ENCODE data around the gene ALDH4A1. TPM values are rescaled to one million over a fixed set of nuclear protein-coding genes. Genes with fewer than 3 reads are reported as not detected.

ALDH4A1 gene
- total and polyA plus RNA-seq, 9 of the 15 experiments (the other 6 are each of a cell fraction or from before 2014, with no cell fraction given) = 0.27 to 31.4 (median 16.6) TPM

GRCh38 chr1:18913065-18913835, 10.9 kb upstream of the ALDH4A1 start (continued):
- no peak for TF ChIP-seq FOXK1 (CRISPR knock-in tag; IDR thresholded peaks at IDR 0.05; ENCODE audit: borderline replicate concordance)
- TF ChIP-seq TGIF2 (CRISPR knock-in tag; IDR thresholded peaks at IDR 0.05) = no peak
- no peak for TF ChIP-seq TSC22D4 (tag; IDR thresholded peaks at IDR 0.05)
- no peak for TF ChIP-seq PRPF4 (IDR thresholded peaks at IDR 0.05; ENCODE audit: insufficient read depth, low read depth, low read length, poor library complexity, severe bottlenecking)
- TF ChIP-seq MEF2A (IDR thresholded peaks at IDR 0.05; ENCODE audit: control insufficient read depth, low read depth, low read length) = no peak
- TF ChIP-seq ARID1B (IDR thresholded peaks at IDR 0.05) = no peak
- no peak for TF ChIP-seq CHD4 (IDR thresholded peaks at IDR 0.05; ENCODE audit: insufficient read depth, insufficient replicate concordance, low read depth, low read length, poor library complexity, severe bottlenecking)
- TF ChIP-seq NCOR1 (IDR thresholded peaks at IDR 0.05) = no peak
- TF ChIP-seq PYGO2 (tag; IDR thresholded peaks at IDR 0.05) = no peak
- TF ChIP-seq ZNF668 (CRISPR knock-in tag; IDR thresholded peaks at IDR 0.05) = no peak
- 0 out of 2 replicates have a peak, but pooled peaks have one; percentile 14 for TF ChIP-seq ELF2 (CRISPR knock-in tag; IDR thresholded peaks at IDR 0.05)
- TF ChIP-seq THRAP3 (IDR thresholded peaks at IDR 0.05; ENCODE audit: borderline replicate concordance) = no peak
- TF ChIP-seq FOXK2 (conservative IDR thresholded peaks at IDR 0.05 in 1 of 2, IDR thresholded peaks at IDR 0.05 in 1 of 2; ENCODE audit: low read depth in 2 of 2) = no peak
- no peak for TF ChIP-seq ZNF3 (CRISPR knock-in tag; IDR thresholded peaks at IDR 0.05)
- no peak for TF ChIP-seq TCFL5 (CRISPR knock-in tag; conservative IDR thresholded peaks at IDR 0.05)
- peak; percentile 24; the same call in 1 of the 2 replicates for TF ChIP-seq RBFOX2 (IDR thresholded peaks at IDR 0.05; ENCODE audit: low read depth, low read length)
- TF ChIP-seq ZBTB7A (IDR thresholded peaks at IDR 0.05; ENCODE audit: borderline replicate concordance, control insufficient read depth, low read depth, low read length) = peak; percentile 88
- no peak; the same call in 1 of the 2 replicates for TF ChIP-seq GMEB1 (CRISPR knock-in tag; IDR thresholded peaks at IDR 0.05)
- TF ChIP-seq HDAC8 (tag; IDR thresholded peaks at IDR 0.05) = no peak
- TF ChIP-seq ZSCAN32 (CRISPR knock-in tag; IDR thresholded peaks at IDR 0.05) = no peak
- no peak for TF ChIP-seq PREB (CRISPR knock-in tag; IDR thresholded peaks at IDR 0.05)
- TF ChIP-seq HNRNPUL1 (IDR thresholded peaks at IDR 0.05; ENCODE audit: low read length) = no peak
- TF ChIP-seq TRIM24 (IDR thresholded peaks at IDR 0.05) = no peak
- no peak for TF ChIP-seq ATF2 (CRISPR knock-in tag; IDR thresholded peaks at IDR 0.05)
- no peak for TF ChIP-seq FOXJ2 (tag; IDR thresholded peaks at IDR 0.05)
- no peak for TF ChIP-seq ZNF830 (CRISPR knock-in tag; IDR thresholded peaks at IDR 0.05)
